HG03196 (cell line): ENCODE data around the gene ERVH48-1.
"Not testable (repeated sequence)": the region's sequence is repeated elsewhere in the genome, so short reads cannot be mapped to it uniquely, and the experiment has no call there.

Experiments used
- ATAC-seq: cut with Tn5 transposase; IDR thresholded peaks from one replicate; pipeline ENCODE4 v1.9.1; 2021; ENCODE audit not compliant: unreplicated experiment

Gene ERVH48-1

DNA sequence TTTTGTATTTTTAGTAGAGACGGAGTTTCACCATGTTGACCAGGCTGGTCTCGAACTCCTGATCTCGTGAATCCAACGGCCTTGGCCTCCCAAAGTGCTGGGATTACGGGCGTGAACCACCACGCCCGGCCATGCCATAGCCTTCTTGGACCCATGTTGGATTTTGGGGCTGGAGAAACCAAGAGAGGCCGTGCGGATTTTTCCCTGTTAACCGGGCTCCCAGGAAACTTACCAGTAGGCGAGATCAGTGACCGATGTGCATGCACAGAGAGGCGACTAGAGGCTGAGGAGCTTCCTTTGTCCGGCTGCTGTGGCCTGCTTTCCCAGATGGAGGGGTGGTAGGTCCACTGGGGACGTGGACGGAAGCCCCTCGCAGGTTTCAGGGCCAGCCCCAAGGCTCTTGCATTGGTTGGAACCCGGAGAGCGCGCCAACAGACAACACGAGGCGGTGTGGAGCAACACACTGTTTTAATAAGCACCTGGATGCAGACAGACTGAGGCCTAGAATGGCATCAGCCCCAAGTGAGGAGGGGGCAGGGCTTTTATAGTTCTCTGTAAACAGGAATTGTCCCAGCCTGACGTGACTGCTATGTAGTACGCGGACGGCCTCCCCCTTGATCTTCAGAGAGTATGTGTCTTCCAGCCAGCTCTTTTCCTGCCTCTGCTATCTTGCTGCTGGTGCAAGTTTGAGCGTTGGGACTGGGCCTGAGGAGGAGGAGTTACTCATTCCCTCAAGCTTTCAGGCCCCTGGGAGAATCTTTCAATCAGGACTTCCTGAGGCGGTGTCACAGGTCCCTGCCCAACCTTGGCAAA, at the start of gene ERVH48-1:
Gene ERVH48-1, minus strand, starts transcription at position 517 of the 813 bp plus-strand sequence. CDS start 6,624 bp downstream, outside the sequence.
- ATAC-seq: no peak

DNA sequence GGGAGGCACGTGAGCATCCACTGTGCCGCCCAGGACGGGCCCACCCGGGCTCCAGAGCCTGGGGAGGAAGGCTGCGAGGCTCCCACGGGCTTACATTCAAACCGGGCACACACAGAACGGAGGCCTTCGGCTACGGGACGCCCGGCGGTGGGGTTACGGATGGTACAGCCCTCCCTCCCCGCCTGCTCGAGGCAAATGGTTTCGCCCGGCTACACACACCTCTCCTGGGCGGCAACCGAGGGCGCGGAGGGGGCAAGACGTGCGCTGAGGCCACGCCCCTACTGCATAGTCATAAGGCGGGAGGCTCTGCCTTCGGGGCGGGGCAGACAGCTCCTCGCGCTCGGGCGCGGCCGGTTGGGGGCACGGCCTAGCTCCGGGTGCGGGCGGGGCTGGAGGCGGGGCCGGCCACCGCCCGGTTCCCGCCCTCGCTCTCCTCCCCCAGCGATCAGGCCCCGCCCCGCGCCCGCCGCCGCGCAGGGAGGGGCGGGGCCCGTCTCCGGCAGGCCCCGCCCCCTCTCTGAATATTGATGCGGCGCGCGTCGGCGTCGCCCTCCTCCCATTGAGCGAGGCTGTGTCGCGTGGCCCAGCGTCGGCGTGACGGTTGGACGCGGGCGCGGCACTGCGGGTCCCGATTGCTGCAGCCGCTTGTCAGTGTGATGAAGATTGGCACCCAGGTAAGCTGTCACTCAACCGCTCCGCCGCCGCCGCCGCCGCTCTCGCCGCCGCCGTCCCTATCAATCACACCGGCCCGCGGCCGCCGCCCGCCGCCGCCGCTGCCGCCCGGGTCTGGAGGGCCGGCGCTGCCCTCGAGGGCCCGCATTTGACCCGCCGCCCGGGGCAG, 48.8 kb upstream of the ERVH48-1 start, which contains the start of gene PKNOX1:
Gene PKNOX1, plus strand, starts transcription at position 572 of the 841 bp plus-strand sequence. CDS start 29,820 bp downstream, outside the sequence.
- ATAC-seq: peak; percentile 82

DNA sequence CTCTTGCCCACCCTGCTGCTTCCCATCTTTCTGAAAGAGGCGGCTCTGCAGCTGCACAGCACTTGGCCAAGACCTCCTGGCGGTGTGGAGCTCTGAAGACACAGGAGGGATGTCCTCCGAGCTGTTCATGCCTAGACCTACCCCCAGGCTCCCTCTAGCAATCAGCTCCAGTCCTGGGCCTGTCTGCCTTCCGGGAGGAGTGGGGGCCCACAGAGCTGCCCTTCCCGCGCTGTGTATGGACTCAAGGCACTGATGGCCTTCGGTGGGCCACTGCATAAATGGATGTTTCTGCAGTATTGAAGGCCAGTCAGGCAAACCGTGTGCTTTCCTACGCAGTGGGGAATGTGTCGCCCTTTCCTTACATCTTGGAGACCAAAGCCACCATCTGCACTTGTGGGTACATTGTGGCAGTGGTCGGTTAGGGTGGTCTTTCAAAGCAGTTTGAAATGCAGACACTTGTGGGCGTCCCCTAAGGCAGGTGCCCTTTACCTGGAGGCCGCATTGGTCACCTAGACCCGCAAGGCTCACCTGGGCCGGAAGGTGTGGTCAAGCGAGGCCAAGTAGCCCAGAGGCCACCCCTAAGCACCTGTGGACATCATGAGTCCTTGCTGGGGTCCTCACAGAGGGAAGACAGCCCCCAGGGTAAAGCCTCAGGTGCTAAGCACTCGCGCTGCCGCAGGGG, 48.0 kb upstream of the ERVH48-1 start:
- ATAC-seq: no peak

DNA sequence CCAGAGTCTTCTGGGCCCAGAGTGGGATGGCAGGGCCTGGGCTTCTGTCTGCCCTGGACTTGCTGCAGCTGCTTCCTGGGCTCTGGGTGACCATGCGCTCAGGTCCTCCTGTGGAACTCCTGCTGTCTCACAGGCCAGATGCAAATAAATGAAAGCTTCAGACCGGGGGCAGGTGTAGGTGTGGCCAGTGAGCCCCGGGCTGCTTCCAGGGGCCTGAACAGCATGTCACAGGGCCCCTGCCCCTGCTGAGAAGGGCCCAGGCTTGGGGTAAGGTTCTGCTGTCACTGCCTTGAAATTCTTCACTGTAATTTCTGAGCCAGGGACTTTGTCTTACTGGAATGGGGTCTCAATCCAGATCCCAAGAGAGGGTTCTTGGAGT, 46.5 kb upstream of the ERVH48-1 start:
- ATAC-seq: no peak

DNA sequence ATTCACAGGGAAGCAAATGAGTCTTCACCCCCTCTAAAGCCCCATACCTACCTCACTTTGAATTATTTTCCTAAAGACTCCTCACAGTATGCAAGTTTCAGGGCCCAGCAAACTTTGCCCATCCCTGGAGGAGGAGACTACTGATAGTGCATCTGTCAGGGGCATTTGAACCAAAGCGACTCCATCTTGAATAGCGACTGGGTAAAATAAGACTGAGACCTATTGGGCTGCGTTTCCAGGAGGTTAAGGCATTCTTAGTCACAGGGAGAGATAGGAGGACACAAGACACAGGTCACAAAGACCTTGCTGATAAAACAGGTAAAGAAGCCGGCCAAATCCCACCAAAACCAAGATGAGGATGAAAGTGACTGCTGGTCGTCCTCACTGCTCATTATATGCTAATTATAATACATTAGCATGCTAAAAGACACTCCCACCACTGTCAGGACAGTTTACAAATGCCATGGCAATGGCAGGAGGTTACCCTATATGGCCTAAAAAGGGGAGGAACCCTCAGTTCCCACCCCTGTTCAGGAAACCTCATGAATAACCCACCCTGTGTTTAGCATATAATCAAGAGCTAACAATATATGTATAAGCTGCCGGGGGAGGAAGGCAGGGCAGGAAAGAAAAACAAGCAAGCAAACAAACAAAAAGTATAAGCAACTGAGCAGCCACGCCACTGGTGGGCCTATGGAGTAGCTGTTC, 45.7 kb upstream of the ERVH48-1 start:
- no peak for ATAC-seq

DNA sequence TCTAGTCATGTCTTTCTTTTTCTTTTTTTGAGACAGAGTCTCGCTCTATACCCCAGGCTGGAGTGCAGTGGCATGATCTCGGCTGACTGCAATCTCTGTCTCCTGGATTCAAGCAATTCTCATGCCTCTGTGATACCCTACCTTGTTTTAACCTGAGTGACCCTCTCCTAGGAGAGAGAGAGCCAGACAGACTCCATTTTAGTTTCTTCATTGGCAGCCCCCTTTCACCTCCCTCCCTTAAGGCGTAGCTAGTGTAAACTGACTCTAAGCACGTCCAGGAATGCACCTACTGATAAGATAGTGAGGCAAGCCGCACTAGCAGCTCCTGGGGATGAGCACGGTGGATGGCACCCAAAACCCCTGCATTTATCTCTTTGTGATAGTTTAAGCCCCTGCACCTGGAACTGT, 43.8 kb upstream of the ERVH48-1 start:
- ATAC-seq: no peak

DNA sequence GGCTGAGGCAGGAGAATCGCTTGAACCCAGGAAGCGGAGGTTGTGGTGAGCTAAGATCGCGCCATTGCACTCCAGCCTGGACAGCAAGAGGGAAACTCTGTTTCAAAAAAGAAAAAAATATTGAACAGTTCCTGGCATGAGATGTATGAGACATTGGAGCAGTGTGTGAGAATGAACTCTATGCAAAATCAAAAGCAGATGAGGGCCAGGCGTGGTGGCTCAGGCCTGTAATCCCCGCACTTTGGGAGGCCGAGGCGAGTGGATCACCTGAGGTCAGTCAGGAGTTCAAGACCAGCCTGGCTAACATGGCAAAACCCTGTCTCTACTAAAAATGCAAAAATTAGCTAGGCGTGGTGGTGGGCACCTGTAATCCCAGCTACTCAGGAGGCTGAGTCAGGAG, 42.2 kb upstream of the ERVH48-1 start:
- ATAC-seq: not testable (repeated sequence)

DNA sequence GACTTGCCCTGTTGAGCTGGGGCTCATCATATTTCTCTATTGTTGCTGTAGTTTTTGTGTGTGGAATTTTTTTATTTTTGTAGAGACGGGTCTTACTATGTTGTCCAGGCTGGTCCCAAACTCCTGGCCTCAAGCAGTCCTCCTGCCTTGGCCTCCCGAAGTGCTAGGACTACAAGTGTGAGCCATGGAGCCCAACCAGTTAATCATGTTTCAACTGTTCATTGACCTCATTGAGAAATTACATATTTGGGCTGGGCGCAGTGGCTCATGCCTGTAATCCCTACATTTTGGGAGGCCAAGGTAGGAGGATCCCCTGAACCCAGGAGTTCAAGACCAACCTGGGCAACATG, 39.8 kb upstream of the ERVH48-1 start:
- ATAC-seq: no peak

DNA sequence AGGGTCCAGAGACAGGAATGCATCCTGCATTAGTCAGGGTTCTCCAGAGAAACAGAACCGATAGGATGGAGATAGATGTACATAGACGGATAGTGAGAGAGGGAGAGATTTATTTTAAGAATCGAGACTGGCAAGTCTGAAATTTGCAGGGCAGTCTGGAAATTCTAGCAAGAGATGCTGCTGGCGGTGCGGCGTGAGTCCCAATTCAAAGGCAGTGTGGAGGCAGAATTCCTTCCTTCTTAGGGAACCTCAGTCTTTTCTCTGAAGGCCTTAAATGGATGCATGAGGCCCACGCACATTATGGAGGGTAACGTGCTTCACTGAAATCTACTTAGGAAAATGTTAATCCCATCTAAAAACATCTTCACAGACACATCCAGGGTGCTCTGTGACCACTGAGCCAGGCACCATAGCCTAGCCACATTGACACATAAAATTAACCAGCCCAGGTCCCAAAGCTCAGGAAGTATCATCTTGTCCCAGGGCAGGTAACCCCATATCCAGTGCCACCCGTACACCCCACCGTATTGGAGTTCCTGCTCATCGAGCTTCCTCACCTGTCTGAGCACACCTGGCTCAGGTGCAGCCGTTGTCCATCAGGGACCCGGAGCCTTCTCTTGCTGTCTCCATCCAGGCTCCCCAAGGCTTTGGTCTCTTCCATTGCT, 39.2 kb upstream of the ERVH48-1 start:
- no peak for ATAC-seq

DNA sequence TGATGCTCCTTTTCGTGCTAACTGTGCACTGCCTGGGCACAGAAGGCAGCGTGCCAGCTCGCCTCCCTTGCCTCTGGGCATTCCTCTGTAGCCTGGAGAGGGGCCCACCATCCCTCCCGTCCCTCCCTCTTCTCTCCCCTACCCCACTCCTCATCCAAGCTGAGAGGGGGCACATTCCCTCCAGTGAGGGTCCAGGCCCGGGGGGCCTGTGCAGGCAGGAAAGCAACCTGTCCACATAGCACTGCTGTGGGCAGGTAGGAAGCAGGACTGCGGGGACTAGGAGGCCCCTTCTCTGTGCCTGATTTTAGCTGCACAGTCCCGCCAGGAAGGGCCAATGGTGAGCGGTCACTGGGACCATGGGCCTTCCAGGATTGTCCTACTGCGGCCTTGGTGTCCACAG, 38.7 kb upstream of the ERVH48-1 start:
- ATAC-seq: no peak

DNA sequence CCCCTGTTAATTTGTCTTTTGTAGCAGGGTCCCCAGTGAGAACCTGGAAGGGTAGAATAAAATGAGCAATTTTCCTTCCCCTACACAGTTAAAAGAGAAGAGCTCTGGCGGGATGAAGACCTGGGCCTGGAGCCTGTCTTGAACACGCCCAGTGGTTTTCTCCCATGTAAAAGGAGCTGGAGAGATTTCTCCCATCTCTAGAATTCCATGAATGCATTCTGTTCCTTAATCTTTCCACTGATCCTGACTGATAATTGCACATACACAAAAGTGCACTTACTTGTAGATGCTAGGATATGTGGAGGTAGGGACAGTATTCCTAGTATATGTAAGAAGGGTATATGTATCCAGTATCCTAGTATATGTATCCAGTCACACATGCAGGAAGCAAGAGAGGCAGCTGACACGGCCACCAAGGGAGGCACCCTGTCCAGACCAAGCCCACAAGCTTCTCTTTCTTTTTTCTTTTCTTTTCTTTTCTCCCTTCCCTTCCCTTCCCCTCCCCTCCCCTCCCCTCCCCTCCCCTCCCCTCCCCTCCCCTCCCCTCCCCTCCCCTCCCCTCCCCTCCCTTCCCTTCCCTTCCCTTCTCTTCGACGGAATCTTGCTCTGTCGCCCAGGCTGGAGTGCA, 37.1 kb upstream of the ERVH48-1 start:
- no peak for ATAC-seq

DNA sequence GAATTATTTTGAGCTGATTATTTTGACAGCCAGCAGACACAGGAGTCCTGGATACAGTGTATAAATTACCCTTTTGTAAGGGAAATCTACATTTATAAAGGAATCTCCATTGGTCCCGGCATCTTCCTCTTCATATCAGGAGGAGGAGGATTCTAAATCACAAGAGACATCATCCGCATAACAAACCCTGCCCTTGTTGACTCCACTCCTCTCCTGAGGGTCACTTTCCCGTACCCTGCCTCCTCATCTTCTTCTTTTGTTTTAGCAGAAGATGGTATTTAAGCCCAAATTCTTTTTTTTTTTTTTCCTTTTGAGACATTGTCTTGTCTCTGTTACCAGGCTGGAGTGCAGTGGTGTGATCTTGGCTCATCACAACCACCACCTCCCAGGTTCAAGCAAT, 34.3 kb upstream of the ERVH48-1 start:
- no peak for ATAC-seq

DNA sequence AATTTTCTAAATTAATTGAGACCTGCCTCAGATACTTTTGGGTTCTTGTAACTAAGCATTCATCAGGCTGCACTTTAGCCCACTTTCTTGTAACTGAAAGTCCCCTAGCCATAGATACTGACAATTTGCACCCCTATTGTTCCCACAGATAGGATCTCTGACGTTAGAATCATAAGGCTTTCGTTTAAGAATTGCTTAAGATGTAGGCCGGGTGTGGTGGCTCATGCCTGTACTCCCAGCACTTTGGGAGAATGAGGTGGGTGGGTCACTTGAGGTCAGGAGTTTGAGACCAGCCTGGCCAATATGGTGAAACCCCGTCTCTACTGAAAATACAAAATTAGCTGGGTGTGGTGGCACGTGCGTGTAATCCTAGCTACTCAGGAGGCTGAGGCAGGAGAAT, 32.7 kb upstream of the ERVH48-1 start:
- ATAC-seq: not testable (repeated sequence)

DNA sequence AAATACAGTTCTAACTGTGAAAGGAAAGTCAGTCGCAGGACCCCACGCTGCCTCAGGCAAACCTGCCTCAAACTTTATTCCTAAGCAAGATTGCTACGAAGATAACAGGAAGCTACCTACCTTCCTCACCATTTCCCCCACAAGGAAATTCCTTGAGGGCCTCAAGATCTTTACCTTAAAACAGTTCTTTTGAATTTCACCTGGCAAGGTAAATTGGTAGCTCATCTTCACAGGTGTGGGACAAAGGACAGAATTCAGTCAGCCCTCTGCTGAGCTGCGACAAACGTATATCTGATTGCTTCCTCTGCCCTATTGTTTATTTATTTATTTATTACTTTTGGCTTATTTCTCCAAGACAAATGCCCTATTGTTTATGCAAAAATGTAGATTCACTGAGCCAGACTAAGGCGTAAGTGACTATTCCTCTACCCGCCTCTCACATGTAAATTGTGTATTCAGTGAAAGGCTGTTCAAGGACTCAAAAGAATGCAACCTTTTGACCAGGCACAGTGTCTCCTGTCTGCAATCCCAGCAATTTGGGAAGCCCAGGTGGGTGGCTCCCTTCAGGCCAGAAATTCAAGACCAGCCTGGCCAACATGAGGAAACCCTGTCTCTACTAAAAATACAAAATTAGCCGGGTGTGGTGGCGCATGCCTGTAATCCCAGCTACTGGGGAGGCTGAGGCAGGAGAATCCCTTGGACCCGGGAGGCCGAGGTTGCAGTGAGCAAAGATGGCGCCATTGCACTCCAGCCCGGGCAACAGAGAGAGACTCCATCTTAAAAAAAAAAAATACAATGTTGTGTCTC, 31.6 kb upstream of the ERVH48-1 start:
- peak; percentile 100 for ATAC-seq

DNA sequence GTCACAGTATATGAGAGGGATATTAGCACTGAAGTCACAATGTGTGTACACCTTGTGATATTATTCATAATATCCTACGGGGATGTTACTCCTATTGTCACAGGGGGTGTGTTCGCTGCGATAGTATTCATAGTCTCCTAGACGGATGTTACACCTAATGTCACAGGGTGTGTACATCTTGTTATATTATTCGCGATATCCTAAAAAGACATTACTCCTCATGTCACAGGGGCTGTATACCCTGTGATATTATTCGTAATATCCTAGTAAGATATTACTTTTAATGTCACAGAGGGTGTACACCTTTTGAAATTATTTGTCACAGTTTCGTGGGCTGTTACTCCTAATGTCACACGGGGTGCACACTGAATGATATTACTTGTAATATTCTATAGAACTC, 25.8 kb upstream of the ERVH48-1 start:
- ATAC-seq: not testable (repeated sequence)

DNA sequence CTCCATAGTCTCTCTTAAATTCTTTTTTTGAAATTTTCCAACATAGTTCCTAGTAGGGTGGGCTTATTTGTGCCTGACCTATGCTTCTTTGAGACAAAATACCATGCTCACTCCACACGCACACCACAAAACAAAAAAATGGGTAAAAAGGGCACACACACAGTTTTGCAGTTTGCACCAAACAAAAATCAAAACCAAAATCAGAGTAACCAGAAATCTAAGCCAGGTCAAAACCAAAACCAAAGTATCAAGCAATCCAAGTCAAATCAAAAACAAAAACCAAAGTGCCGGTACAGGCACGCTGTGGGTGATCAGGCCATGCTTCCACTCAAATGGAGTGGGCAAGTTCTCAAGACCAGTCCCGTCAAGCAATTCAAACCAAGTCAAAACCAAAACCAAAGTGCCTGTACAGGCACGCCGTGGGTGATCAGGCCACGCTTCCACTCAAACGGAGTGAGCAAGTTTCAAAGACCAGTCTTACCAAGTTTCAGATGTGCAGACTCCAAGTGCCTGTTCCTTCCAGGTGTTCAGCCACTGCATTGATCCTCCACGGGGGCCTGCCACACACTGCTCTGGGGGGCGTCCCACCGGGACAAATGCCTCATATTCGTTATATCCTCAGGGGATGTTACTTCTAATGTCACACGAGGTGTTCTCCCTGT, 23.8 kb upstream of the ERVH48-1 start:
- not testable (repeated sequence) for ATAC-seq

DNA sequence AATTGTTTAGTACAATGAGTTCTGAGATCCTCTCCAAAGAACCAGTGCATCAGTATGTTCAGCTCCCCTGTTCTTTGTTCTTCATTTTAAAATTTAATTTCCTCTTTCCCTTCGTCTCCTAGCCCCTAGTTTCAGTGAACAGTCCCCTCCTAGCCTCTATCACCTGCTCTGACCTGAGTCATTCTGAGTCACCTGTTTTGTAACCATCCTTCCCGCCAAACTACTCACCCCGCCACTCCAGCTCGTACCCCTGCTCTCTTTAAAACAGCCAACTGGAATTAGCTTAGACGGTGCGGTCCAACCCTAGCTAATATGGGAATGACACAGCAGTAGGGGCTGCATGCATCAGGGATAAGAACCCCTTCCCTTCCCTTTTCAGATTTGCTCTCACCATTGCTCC, 16.8 kb upstream of the ERVH48-1 start:
- no peak for ATAC-seq

DNA sequence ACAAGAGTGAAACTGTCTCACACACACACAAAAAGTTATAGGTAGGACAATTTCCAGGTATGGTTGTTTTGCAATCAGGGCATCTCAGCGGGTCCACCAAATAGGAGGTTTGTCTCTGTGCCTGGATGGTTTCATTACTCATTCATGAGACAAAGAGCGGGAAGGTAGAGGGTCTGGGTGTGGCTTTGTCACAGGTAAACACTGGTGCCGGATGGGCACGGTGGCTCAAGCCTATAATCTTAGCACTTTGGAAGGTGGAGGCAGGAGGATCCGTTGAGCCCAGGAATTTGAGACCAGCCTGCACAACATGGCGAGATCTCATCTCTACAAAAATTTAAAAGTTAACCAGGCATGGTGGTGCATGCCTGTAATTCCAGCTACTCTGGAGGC, 16.3 kb upstream of the ERVH48-1 start:
- no peak for ATAC-seq
